RWPE1 (cell line): ENCODE measurements around the gene ATP2B2.

Experiments used
- CTCF ChIA-PET: fragments of 350-600 bp; sonication (Branson Sonifier 250); formaldehyde crosslinking; extraction: SDS; loops from one replicate; lab custom pipeline; 2021; lab: Yijun Ruan, JAX
- POLR2A ChIA-PET: fragments of 400-600 bp; formaldehyde crosslinking; extraction: SDS; loops from one replicate; lab custom pipeline; 2020; ENCODE audit warnings: antibody characterized with exemption; ENCODE audit not compliant: low non-redundant PET; lab: Yijun Ruan, JAX
- DNase-seq: peaks from one replicate; pipeline ENCODE4 v3.0.0; 2012; ENCODE audit warnings: low spot score
- H3K27ac ChIP-seq: fragments of 450-650 bp; 2 replicates; pipeline ENCODE4 v1.5.1; 2017
- TF ChIP-seq, protein P1 (sequence below): fragments of 450-650 bp; conservative IDR thresholded peaks from 2 replicates; pipeline ENCODE4 v1.5.1; 2017; ENCODE audit warnings: low read depth, mild to moderate bottlenecking

The ATP2B2 gene

GRCh38 chr3:10328460-10329071, 176.8 kb downstream of the ATP2B2 start:
- H3K27ac ChIP-seq: no peak overlapping the region
- DNase-seq: no peak
- CTCF ChIA-PET: no interaction called here
- TF ChIP-seq, protein P1, sequence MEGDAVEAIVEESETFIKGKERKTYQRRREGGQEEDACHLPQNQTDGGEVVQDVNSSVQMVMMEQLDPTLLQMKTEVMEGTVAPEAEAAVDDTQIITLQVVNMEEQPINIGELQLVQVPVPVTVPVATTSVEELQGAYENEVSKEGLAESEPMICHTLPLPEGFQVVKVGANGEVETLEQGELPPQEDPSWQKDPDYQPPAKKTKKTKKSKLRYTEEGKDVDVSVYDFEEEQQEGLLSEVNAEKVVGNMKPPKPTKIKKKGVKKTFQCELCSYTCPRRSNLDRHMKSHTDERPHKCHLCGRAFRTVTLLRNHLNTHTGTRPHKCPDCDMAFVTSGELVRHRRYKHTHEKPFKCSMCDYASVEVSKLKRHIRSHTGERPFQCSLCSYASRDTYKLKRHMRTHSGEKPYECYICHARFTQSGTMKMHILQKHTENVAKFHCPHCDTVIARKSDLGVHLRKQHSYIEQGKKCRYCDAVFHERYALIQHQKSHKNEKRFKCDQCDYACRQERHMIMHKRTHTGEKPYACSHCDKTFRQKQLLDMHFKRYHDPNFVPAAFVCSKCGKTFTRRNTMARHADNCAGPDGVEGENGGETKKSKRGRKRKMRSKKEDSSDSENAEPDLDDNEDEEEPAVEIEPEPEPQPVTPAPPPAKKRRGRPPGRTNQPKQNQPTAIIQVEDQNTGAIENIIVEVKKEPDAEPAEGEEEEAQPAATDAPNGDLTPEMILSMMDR: no peak
- POLR2A ChIA-PET: no interaction called here

DNA sequence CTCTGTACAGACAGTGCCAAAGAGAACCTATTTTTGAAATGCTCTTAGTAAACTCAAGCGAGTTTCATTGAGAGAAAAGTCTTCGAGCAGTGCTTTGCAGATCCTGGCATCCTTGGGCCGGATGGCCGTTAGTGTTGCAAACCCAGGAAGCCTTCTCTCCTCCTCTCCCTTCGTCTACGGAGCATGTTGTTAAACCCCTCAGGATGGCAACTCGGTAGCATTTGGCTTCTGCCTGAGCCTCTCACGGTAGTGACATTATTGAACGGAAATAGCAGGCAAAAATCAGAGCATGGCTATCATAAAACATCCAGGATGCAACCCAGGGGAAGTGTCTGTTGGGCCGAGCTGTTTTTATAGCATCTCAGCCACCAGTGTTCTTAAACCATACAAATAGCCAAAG, 177.8 kb downstream of the ATP2B2 start:
- POLR2A ChIA-PET: no interaction called here
- no peak overlapping the region for H3K27ac ChIP-seq
- no peak for DNase-seq
- CTCF ChIA-PET: interaction anchor here (0.6 kb wide), 1 partner anchor 330 kb away, joined by 3 read pairs; no protein-coding TSS in a partner anchor
- TF ChIP-seq, protein P1: no peak

- no peak overlapping the region for H3K27ac ChIP-seq
- ChIA-PET POLR2A (no interaction called here), CTCF (interaction anchor here (0.7 kb wide), 1 partner anchor 19 kb away, joined by 3 read pairs; no protein-coding TSS in a partner anchor)
- TF ChIP-seq, protein P1: no peak
- DNase-seq: peak; percentile 8
Observed at GRCh38 chr3:10322352-10322710, 183.1 kb downstream of the ATP2B2 start.

- ChIA-PET POLR2A (no interaction called here), CTCF (interaction anchor here (0.7 to 1.2 kb wide), 3 partner anchors 18 to 385 kb away, joined by 3 to 5 read pairs (median 3); no protein-coding TSS in a partner anchor)
- TF ChIP-seq, protein P1: no peak
- peak overlapping the region; percentile 65; the same call in 1 of the 2 replicates for H3K27ac ChIP-seq
- no peak for DNase-seq
Observed at GRCh38 chr3:10321630-10322351, 183.6 kb downstream of the ATP2B2 start.

DNA sequence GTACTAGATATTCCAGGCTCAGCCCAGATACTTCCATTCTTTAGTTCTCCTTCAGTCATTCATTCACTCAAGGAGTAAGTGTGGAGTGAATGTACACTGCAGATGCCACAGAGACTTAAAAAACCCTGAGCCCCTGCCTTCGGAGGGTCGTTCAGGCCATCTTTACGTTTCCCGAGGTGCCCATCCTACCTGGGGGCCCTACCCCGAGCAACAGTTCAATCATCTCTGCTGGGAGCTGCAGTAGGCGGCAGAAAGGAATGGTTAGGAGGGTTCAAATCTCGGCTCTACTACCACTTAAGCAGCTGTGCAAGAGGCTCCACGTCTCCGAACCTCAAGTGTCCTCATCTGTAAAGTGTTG, 185.1 kb downstream of the ATP2B2 start:
- ChIA-PET POLR2A (no interaction called here), CTCF (interaction anchor here (1.2 kb wide), 1 partner anchor 24 kb away, joined by 5 read pairs; no protein-coding TSS in a partner anchor)
- H3K27ac ChIP-seq: peak overlapping the region; percentile 65
- TF ChIP-seq, protein P1: no peak
- DNase-seq: no peak

DNA sequence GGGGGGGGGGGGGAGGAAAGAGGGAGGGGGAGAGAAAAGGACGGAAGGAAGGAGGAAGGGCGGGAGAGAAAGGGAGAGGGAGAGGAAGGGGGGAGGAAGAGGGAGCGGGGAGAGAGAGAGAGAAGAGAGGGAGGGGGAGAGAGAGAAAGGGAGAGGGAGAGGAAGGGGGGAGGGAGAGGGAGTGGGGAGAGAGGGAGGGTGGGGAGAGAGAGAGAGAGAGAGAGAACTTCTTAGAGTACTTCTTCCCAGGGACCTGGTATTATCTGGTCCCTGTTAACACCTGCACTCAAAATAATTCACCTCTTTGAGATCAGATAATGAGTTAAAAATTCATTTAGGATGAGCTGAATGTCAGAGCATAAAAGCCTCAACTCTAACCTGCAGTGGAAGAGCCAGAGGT, 185.6 kb downstream of the ATP2B2 start:
- TF ChIP-seq, protein P1: no peak
- DNase-seq: no peak
- POLR2A ChIA-PET: no interaction called here
- no peak overlapping the region for H3K27ac ChIP-seq
- CTCF ChIA-PET: no interaction called here
